Left ventricle myocardium inferior (tissue), 1 donor: ENCODE measurements around the gene HOXA13. TPM values are rescaled to one million over a fixed set of nuclear protein-coding genes. Genes with fewer than 3 reads are reported as not detected.
A peak's percentile ranks its signal among the peaks of the same experiment; 100 is the strongest.

Source experiments
- DNase-seq: peaks from one replicate; pipeline ENCODE4 v3.0.0-alpha.2; 2020
- H3K27ac ChIP-seq: fragments of 200-600 bp; replicated peaks from 2 replicates; pipeline ENCODE4 v1.8.0; 2021
- H3K27me3 ChIP-seq: fragments of 200-600 bp; 2 replicates; pipeline ENCODE4 v1.8.0; 2021; ENCODE audit warnings: low read depth
- H3K36me3 ChIP-seq: fragments of 200-600 bp; 2 replicates; pipeline ENCODE4 v1.8.0; 2021
- H3K4me1 ChIP-seq: fragments of 200-600 bp; 2 replicates; pipeline ENCODE4 v1.8.0; 2021
- H3K4me3 ChIP-seq: fragments of 200-600 bp; 2 replicates; pipeline ENCODE4 v1.8.0; 2021; ENCODE audit warnings: mild to moderate bottlenecking, moderate library complexity
- H3K9me3 ChIP-seq: fragments of 200-600 bp; replicated peaks from 2 replicates; pipeline ENCODE4 v1.8.0; 2021
- intact Hi-C: fragments of 100-400 bp; cut with micrococcal nuclease; formaldehyde crosslinking; loops from one replicate; pipeline ENCODE4 v1.11.0; 2022
- total RNA-seq: library from RNA; stranded (reverse); fragmentation: NEBNext Ultra II Directional; extraction: Animal tissue kit (Norgen Biotek cat#: 25700); gene quantifications from one replicate; pipeline ENCODE4 v1.2.1, GENCODE V29; 2021
- TF ChIP-seq, protein P1 (sequence below): fragments of 200-600 bp; IDR thresholded peaks from 2 replicates; pipeline ENCODE4 v1.8.0; 2021; ENCODE audit warnings: antibody characterized with exemption, mild to moderate bottlenecking, borderline replicate concordance
- donor health status: DM: no; HTN: yes; CAD: no; lungs with severe emphysema.

Gene HOXA13
- total RNA-seq, 1 donor from 2014 or later = not detected

DNA sequence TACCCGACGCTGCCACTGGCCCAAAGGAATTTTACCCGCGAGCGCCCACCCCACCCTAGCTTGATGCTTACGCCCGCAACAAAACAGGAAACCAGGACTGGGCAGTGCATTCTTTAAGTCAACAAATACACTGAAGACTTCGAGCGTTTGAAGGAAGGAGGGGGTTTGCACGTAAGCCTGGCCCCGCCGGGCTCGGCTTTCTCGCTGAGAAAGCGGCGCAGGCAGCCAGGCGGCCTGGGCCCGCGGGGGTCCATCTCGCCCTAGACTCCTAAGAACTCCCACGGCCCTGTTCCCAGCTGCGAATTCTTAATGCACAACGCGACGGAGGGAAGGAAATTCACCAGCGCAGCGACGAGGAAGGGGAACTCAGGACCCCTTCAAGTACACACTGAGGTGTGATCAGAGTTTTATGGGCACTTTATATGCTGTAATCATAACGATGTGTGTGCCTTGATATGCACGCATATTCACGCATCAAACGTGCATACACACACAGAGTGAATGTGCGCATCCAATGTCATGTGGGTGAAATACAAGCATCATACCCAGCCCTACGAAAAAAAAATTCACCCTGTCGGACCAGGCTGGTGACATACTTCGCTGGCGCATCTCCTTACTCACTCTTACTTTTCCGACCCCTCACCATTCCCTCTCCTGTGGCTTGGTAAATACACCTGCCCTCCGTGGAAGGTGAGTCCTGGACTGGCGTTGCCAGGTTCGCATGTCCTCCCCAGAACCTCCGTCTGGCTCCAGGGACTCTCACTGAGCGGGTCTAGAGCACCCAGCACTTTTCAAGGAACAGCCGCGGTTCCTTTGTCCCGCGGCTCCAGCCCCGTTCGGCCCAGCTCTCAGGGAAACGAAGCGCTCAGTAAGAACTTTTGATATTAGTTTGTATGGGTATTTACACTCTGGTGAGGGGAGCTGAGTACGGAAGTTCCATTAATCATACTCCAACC, 5.7 kb upstream of the HOXA13 start:
- TF ChIP-seq, protein P1, sequence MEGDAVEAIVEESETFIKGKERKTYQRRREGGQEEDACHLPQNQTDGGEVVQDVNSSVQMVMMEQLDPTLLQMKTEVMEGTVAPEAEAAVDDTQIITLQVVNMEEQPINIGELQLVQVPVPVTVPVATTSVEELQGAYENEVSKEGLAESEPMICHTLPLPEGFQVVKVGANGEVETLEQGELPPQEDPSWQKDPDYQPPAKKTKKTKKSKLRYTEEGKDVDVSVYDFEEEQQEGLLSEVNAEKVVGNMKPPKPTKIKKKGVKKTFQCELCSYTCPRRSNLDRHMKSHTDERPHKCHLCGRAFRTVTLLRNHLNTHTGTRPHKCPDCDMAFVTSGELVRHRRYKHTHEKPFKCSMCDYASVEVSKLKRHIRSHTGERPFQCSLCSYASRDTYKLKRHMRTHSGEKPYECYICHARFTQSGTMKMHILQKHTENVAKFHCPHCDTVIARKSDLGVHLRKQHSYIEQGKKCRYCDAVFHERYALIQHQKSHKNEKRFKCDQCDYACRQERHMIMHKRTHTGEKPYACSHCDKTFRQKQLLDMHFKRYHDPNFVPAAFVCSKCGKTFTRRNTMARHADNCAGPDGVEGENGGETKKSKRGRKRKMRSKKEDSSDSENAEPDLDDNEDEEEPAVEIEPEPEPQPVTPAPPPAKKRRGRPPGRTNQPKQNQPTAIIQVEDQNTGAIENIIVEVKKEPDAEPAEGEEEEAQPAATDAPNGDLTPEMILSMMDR = no peak
- intact Hi-C loops = no loop called here
- Histone ChIP-seq H3K4me3 (peak overlapping the region; percentile 41), H3K9me3 (no peaks in the 10 kb centered on the region), H3K4me1 (peaks cover 29% of the 10 kb centered on the region), H3K27me3 (peaks cover 100% of the 10 kb centered on the region), H3K27ac (no peak overlapping the region), H3K36me3 (no peaks in the 10 kb centered on the region)
- no peak for DNase-seq

DNA sequence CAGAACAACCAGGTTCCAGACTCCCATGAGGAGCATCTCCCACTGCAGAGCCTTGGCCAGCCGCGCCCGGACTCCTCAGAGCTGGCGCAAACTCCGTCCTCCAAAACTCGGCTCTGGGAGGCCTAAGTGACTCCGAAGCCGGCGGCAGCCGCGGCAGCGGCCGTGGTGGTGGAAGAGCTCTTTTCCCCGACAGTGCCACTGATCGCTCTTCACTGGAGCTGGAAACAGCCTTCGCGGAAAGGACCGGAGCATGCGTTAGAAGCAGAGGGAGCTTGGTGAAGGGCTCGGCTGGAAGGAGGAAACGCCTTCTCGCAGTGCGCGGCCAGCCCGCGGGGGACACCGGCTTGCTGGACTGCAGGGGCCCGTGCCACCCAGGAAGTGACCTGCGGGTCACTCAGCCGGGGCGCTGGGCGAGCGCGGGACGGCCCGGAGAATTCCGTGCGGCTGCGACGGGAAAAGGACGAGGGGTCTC, 5.0 kb upstream of the HOXA13 start:
- no peaks in the 10 kb centered on the region for H3K36me3 ChIP-seq
- H3K27me3 ChIP-seq = peaks cover 100% of the 10 kb centered on the region
- H3K4me1 ChIP-seq = peaks cover 32% of the 10 kb centered on the region
- no peak overlapping the region for H3K27ac ChIP-seq
- peak overlapping the region; percentile 41 for H3K4me3 ChIP-seq
- H3K9me3 ChIP-seq = no peaks in the 10 kb centered on the region
- intact Hi-C loops = no loop called here
- DNase-seq = no peak
- TF ChIP-seq, protein P1 = no peak

DNA sequence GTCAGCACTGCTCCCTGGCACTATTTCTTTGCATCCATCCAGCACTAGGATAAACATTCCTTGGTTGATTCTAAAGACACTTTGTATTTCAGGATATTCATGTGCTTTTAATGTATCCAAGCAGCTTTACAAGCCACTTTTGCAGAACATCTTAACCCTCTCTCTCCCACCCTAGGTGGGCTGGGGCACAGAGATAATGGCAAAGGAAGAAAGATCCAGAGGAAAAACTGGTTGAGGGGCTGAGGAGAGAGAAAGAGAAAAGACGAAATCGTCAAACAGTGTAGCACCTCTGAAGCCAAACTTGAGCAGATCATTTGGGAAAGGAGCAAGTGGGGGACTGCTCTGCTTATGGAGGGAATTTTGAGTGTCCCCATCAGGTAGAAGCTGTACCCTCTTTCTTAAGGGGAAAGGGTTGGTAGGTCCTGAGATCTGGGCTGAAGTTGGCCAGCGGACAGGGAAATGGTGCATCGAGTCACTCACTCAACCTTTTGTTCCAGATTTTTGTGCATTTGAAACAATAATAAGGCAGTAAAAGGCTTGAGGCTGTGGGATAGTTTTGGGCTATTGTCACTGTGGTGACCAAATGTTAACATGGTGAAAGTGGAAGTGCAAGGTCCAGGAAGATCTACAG, 4.2 kb upstream of the HOXA13 start:
- Histone ChIP-seq H3K9me3 (no peaks in the 10 kb centered on the region), H3K4me1 (peaks cover 35% of the 10 kb centered on the region), H3K27me3 (peaks cover 99% of the 10 kb centered on the region), H3K27ac (no peak overlapping the region), H3K36me3 (no peaks in the 10 kb centered on the region), H3K4me3 (no peak overlapping the region)
- DNase-seq = no peak
- intact Hi-C loops = no loop called here
- TF ChIP-seq, protein P1 = no peak

DNA sequence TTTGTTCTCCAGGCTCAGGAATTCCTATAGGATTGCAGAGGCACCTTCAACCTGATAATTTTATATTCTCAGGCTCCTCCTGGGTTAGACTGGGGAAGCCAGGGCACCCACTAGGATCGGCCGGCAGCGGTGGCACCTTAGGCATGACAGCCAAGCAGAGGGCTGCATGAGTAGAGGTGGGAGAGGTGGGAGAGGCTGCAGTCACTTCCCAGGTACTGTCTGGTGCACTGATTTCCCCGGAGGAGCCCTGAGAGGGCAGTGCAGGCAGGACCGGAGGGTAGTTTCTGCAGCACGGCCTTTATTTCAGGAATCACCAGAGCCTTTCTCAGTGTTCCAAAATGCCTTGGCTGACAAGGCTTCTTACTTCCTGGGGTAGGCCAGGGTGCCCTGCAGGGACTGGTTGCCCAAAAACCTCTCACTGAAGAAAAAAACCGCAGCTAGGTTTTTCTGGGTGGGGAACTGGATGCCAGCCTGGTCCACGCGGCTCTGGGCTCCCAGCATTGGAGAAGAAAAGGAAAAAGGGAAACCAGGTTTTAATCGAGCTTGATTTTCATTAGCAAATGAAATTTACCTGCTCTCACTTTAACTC, 3.6 kb upstream of the HOXA13 start:
- intact Hi-C loops = no loop called here
- Histone ChIP-seq H3K36me3 (no peaks in the 10 kb centered on the region), H3K9me3 (no peaks in the 10 kb centered on the region), H3K4me1 (peaks cover 41% of the 10 kb centered on the region), H3K4me3 (no peak overlapping the region), H3K27ac (no peak overlapping the region), H3K27me3 (peaks cover 99% of the 10 kb centered on the region)
- TF ChIP-seq, protein P1 = no peak
- no peak for DNase-seq

DNA sequence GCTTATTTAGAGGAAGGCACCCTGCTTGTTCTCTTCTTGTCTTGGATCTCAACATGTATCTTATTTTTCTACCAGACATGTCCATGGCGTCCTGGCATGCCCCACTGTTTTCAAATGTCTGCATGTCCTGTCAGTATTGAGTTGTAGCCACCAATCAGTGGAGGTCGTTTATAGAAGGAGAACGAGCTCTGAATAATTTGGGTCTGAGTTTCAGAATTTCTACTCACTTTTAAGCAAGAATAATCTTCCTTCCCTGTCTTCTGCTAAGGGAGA, 2.9 kb upstream of the HOXA13 start:
- Histone ChIP-seq H3K27me3 (peaks cover 99% of the 10 kb centered on the region), H3K36me3 (no peaks in the 10 kb centered on the region), H3K9me3 (no peaks in the 10 kb centered on the region), H3K4me3 (no peak overlapping the region), H3K4me1 (peaks cover 43% of the 10 kb centered on the region), H3K27ac (no peak overlapping the region)
- intact Hi-C loops = no loop called here
- TF ChIP-seq, protein P1 = no peak
- DNase-seq = no peak
